Measurements from ENCODE around the gene PARD3B. TPM values are rescaled to one million over a fixed set of nuclear protein-coding genes. Genes with fewer than 3 reads are reported as not detected.

Gene PARD3B
- total RNA-seq, 1 donor from 2014 or later, result not detected

GRCh38 chr2:205128726-205129125 is 583.5 kb downstream of the PARD3B start:
- ATAC-seq (ENCODE audit: low read depth), result no peak
- Mint-ChIP-seq H3K4me3 (no peak overlapping the region), H3K27me3 (no peaks in the 10 kb centered on the region), H3K27ac (no peak overlapping the region), H3K4me1 (no peaks in the 10 kb centered on the region), H3K36me3 (ENCODE audit: low read depth) (no peaks in the 10 kb centered on the region), H3K9me3 (peaks cover 2% of the 10 kb centered on the region)
- DNase-seq, result no peak
- CTCF ChIA-PET, result no interaction called here
- intact Hi-C loops (cut with micrococcal nuclease), result no loop called here
- no peak for TF ChIP-seq CTCF (IDR thresholded peaks at IDR 0.05)
- POLR2A ChIA-PET, result no interaction called here

GRCh38 chr2:205129531-205129930 is 584.3 kb downstream of the PARD3B start:
- intact Hi-C loops (cut with micrococcal nuclease), result no loop called here
- DNase-seq, result no peak
- no peak for ATAC-seq (ENCODE audit: low read depth)
- Mint-ChIP-seq H3K4me3 (no peak overlapping the region), H3K27ac (no peak overlapping the region), H3K36me3 (ENCODE audit: low read depth) (no peaks in the 10 kb centered on the region), H3K9me3 (peaks cover 2% of the 10 kb centered on the region), H3K4me1 (no peaks in the 10 kb centered on the region), H3K27me3 (no peaks in the 10 kb centered on the region)
- no peak for TF ChIP-seq CTCF (IDR thresholded peaks at IDR 0.05)
- CTCF ChIA-PET, result no interaction called here
- POLR2A ChIA-PET, result no interaction called here

GRCh38 chr2:205130111-205130829 is 585.0 kb downstream of the PARD3B start:
- peaks cover 2% of the 10 kb centered on the region for H3K9me3 Mint-ChIP-seq
- no peaks in the 10 kb centered on the region for H3K36me3 Mint-ChIP-seq (ENCODE audit: low read depth)
- no peak overlapping the region for H3K4me3 Mint-ChIP-seq
- ATAC-seq (ENCODE audit: low read depth) (no peak), DNase-seq (no peak)
- H3K27me3 Mint-ChIP-seq, result no peaks in the 10 kb centered on the region
- H3K27ac Mint-ChIP-seq, result no peak overlapping the region
- POLR2A ChIA-PET, result no interaction called here
- no peak for TF ChIP-seq CTCF (IDR thresholded peaks at IDR 0.05)
- no peaks in the 10 kb centered on the region for H3K4me1 Mint-ChIP-seq
- intact Hi-C loops (cut with micrococcal nuclease), result no loop called here
- CTCF ChIA-PET, result no interaction called here

GRCh38 chr2:205133544-205133943 is 588.3 kb downstream of the PARD3B start:
- intact Hi-C loops (cut with micrococcal nuclease), result no loop called here
- POLR2A ChIA-PET, result no interaction called here
- Mint-ChIP-seq H3K4me3 (no peak overlapping the region), H3K36me3 (ENCODE audit: low read depth) (no peaks in the 10 kb centered on the region), H3K27me3 (no peaks in the 10 kb centered on the region), H3K4me1 (no peaks in the 10 kb centered on the region), H3K27ac (no peak overlapping the region), H3K9me3 (no peaks in the 10 kb centered on the region)
- CTCF ChIA-PET, result no interaction called here
- TF ChIP-seq CTCF (IDR thresholded peaks at IDR 0.05), result no peak
- no peak for ATAC-seq (ENCODE audit: low read depth)
- DNase-seq, result no peak

- no peak overlapping the region for H3K27ac Mint-ChIP-seq
- intact Hi-C loops (cut with micrococcal nuclease), result no loop called here
- no peaks in the 10 kb centered on the region for H3K36me3 Mint-ChIP-seq (ENCODE audit: low read depth)
- H3K27me3 Mint-ChIP-seq, result no peaks in the 10 kb centered on the region
- ATAC-seq (ENCODE audit: low read depth) (no peak), DNase-seq (no peak)
- POLR2A ChIA-PET, result no interaction called here
- H3K4me1 Mint-ChIP-seq, result peaks cover 8% of the 10 kb centered on the region
- CTCF ChIA-PET, result no interaction called here
- no peak for TF ChIP-seq CTCF (IDR thresholded peaks at IDR 0.05)
- no peaks in the 10 kb centered on the region for H3K9me3 Mint-ChIP-seq
- no peak overlapping the region for H3K4me3 Mint-ChIP-seq
Measured at GRCh38 chr2:205138735-205139134, 593.5 kb downstream of the PARD3B start.

Measured in activated B cell treated with CpG ODN at 0.5 μM for 24 hours (primary cell).